Stimulated activated CD4-positive, alpha-beta T cell treated with anti-CD3 and anti-CD28 coated beads, Interleukin-2, amount 100 ng/mL, for 24 hours (primary cell): Measurements from ENCODE around the gene SLC7A6.
A peak's percentile ranks its signal among the peaks of the same experiment; 100 is the strongest.

Source experiments
- DNase-seq, 2 donors: peaks; one replicate each; pipeline ENCODE4 v3.0.0-alpha.2; 2020

Gene SLC7A6

DNA sequence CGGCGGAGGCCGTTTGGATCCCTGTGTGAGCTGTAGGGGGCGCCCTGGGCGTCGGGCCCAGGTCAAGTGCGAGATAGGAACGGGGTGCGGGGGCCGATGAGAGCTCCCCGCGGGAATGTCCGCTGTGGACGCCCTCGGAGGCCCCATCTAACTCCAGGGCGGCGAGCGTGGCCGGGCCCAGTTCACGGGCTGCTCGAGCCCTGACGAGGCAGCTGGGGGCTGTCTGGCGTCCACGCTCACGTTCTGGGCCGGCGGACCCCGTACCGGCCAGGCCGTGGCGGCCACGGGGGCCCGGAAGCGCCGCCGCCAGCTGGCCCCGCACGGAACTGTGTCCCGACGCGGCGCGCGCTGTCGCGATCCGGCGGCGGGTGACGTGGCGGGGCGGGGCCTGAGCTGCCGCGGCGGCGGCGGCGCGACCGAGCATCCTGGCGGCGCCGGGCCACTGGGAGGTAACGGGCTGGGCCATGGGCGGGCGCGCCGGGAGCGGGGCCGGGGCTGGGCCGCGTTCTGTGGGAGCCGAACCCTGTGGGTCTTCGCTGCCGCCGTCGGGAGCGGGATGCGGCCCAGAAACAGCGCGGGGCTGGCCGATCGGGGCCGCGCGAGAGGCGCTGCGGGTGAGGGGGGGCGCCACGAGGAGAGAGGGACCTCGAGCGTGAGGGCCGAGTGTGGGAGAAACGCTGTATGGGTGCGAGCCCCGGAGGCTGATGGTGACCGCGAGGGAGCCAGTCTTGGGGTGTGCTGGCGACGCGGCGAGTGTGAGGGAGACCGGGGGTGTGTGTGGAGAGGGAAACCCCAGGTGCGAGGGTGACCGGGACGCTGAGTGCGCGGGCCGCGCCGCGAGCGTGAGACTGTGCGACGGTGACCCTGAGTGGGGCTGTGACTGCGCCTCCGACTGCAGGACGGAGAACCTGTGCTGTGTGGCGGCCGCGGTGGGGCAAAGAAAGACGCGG is at the start of gene SLC7A6:
TSS of gene SLC7A6 (plus strand) at position 399 of the 950 bp plus-strand sequence. CDS start 10,201 bp downstream, outside the sequence.
- DNase-seq, result peak; percentile 88 to 90

DNA sequence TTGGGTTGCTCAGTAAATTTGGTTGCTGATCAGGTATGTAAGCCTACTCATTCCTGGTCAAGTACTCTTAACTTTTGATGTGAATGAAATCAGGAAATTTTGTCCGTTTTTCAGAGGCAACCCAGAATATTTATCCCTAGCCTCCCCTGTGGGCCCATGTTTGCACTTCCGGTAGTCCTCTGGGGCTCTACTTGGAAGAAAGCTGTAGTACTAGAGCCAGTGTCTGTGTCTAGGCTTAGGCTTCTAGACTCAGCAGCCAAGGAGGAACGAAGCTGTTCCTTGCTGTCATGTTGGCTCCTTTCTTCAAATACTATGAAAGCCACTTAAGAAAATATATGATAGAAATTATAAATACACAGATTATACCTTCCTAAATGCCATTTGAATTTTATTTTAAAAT is 49.6 kb upstream of the SLC7A6 start:
- no peak for DNase-seq

DNA sequence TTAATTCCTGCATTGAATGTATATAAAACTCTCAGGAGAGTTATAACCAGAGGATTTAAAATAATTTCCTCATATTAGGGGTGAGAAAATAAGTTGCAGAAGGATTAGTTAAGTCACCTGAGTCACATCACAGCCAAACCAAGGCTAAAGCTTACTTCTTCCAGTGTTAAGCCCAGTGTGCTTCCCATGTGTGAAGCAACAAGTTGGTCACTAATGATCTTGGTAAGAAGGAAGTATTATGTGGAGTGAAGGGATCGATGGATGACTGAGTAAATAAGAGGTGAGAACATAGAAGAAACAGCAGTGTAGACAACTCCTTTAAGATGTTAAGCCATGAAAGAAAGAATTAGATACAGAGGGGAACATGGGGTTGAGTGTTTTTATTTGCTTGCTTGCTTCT is 49.0 kb upstream of the SLC7A6 start:
- DNase-seq, result no peak

DNA sequence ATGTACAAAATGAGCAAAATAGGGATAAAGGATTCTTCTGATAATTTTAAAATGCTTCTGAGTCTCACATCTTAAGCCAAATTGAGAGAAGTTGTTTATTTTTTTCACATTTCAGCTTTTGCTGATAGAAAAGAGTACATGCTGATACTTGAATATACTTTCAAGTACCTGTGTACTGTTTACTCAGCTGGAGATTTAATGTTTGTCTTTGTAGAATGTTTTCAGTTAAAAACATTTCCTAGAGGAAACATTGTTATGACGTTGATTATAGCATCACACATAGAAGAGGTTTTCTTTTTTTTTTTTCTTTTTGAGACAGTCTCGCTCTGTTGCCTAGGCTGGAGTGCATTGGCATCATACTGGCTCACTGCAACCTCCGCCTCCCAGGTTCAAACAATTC is 48.1 kb upstream of the SLC7A6 start:
- DNase-seq, result no peak

DNA sequence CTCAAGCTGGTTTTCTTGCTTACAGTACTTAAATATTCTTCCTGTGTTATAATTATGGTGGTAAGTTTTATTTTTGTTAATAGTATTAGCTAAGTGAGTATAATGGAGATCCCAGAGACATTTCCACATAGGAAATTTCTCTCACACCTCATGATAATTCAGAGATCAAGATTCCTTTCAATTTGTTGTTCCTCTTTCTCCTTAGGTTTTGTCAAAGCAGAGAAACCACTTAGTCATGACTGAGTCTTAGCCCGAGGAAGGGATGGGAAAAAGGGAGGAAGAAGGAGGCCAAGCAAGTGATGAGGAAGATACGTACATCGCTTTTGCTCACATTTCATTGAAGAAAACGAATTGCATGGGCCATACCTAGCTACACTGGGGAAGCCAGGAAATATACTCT is 46.8 kb upstream of the SLC7A6 start:
- DNase-seq, result no peak

DNA sequence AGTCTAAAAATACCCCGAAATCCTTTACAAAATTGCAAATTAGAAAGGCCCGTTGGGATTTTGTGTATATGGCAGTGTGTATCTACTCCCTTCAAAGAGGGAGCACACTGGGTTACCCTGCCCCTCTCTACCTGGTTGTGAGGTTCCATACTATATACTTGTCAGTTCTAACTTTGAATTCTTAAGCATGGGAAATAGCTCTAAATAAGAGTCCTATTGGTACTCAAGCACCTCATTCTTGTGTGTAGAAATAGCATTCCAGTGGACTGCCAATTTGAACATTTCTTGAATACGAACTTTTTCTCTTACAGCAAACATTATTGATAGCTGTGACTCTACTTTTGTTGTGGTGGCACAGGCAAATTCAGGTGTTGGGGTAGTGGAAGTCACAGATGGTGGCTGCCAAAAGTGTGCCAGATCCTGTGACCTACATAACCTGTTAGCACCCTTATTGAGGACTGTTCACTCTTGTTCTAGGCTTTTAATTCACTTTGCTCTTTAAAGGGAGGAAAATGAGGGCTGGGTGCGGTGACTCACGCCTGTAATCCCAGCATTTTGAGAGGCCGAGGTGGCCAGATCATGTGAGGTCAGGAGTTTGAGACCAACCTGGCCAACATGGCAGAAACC is 44.5 kb upstream of the SLC7A6 start:
- DNase-seq, result no peak

DNA sequence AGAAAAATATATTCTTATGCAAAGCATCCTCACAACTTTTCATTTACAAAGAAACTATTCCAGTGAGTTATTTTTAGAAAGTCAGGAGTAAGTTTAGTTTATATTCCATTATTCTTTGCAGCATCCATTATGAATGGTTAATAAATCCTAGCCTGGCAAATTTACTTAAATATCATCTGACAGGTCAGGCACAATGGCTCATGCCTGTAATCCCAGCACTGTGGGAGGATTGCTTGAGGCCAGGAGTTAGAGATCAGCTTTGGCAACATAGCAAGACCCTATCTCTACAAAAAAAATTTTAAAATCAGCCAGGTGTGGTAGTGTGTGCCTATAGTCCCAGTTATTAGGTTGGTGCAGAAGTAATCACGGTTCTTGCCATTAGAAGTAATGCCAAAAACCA is 41.3 kb upstream of the SLC7A6 start:
- no peak for DNase-seq

DNA sequence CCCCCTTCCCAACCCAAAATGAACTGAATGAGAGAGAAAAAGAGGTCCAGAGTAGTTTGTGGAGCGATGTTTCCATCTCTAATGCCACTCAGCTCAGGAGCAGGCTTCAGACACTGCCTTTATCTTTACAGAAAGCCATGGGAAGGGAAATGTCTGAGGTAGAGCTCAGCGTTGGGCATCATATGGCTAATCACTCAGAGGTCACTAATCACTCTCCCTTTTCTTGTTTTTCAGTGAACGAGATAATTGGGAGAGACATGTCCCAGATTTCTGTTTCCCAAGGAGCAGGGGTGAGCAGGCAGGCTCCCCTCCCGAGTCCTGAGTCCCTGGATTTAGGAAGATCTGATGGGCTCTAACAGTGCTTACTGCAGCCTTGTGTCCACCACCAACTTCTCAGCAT is 38.2 kb upstream of the SLC7A6 start:
- no peak for DNase-seq

DNA sequence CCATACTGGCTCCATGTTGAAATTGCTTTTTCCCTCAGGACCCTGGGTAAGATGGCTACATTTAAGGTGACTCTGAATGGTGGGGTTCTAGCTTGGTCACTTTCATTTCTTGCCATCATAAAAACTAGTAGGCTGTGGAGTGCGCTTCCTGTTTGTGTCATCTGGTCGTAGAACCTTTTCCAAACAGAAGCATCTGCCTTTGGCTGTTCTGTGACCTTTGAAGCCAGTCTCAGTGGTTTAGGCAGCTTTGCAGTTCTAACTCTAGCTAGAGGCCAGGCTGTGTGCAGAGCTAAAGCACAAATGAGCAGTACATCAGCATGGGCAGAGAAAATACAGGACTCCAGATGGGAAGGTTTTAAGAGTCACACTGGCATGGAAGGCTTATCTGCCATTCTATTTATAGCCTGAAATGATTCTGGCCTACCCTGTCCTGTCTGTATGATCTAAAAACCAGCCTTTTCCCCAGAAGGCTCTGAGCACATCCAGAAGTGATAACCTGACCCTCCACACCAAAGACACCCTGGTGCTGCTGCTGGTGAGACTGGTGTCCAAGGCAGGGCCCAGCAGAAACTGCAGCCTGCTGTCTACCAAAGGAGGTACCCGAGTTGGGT is 37.0 kb upstream of the SLC7A6 start:
- no peak for DNase-seq

DNA sequence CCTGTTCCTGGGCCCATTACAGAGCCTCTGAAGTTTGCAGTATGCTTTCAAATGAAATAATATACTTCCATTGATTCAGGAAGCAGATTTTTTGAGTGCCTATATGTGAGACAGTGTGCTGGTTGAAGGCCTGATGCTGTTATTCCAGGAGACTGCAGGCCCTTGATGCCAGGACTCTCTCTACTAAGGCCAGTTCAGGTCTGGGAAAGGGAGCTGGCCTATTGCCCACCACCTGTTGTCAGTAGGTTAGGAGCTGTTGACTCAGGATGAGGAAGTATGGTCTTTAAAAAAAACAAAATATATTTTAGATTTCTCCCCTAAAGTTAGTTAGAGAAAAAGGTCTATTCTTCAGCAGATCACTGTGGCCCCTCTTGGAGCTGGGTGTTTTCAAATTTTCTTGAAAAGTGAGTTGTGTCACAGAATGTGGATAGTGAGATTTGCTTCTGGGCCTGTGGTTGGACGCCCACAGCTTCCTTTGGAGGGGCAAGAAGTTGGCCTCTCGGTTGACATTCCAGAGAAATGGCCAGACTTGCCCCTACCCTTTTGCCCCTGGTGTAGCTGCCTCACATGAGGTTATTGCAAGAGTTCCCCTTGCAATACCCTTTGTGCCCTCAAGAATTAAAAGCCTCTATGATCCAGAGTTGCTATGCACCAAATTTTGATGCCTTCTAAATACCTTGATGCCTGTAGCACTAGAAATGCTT is 36.3 kb upstream of the SLC7A6 start:
- DNase-seq, result no peak

DNA sequence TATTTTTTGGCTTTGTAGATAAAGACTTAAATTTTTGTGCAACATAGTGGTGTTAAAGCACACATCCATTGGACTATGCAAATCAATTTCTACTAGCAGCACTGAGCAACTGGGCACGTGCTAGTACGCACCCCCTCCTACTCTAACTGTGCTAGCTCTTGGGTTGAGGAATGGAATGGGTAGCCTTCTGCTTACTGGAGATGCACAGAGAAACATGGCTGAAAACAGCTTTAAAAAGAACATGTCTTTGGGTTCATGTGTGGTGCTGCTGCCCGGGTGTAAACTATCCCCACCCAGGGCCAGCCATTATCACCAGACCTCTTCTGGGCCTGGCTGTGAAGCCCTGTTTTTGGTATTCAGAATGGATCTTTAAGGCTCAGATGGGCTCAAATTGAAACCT is 35.7 kb upstream of the SLC7A6 start:
- no peak for DNase-seq

DNA sequence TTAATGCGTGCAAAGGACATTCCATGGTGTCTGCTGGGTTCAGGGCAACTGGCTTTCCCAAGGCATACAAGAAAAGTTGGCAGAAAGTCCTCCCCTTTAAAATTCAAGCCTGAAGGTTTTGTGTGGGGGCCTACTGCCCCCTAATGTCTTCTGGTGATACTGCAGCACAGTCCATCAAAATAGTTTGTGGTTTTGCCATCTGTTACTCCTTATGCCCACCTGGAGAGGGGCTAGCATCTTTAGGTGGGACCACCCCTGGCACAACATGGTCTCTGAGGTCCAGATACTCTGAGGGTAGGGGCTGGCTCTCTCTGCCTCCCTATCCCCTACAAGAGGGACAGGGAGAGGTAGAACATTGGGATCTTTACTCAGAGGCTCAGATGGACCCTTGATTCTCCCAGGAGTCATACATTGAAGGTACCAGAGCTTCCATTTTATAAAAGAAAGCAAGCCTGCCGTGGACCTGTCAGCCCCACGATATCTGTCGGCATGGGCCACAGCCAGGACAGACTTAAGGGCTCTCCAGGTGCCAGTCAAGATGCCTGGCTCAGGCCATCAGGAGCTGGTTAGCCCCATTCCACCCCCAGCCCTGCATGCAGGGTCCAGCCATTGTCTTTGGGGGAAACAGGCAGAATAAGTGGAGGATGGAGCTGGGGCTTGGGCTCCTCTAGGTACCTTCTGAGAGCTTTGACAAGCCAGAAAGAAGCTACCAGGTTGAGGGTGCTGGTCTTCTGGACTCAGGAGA is 34.7 kb upstream of the SLC7A6 start:
- DNase-seq, result peak in 1 of 2 donors; percentile 50

DNA sequence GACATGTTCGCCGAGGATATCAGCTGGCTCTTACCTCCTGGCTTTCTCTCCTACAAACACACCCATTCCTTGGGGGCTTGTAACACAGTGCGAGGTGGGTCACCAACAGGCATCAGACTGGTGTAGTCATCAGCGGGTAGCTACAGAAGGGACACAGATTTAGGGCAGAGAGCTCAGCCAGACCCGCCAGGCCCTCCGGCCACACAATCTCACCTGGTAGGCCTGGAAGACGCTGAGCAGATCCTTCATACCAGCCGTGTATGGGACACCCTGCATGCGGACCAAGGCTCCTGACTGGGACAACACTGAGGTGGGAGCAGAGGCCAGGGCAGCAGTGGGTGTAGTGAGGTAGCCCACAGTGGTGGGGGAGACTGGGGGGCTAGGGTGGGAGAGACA is 34.2 kb upstream of the SLC7A6 start:
- DNase-seq, result no peak

DNA sequence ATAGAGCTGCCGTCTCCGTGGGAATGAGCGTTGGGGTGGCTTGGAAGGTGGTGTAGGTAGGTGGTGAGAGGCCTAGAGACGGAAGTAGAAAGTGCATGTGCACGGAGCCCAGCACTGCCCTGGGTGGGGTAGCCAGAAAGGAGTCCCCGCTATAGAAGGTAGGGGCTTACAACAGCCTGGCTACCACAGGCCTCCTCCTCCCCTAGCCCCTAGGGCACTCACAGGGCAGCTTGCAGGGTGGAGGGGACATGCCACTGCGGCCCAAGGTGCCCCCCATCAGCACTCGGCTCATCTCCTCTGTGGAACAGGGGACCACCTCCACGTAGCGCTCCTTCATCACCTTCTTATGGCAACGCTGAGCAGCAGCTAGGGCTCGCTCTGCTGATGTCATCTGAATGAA is 33.4 kb upstream of the SLC7A6 start:
- no peak for DNase-seq

DNA sequence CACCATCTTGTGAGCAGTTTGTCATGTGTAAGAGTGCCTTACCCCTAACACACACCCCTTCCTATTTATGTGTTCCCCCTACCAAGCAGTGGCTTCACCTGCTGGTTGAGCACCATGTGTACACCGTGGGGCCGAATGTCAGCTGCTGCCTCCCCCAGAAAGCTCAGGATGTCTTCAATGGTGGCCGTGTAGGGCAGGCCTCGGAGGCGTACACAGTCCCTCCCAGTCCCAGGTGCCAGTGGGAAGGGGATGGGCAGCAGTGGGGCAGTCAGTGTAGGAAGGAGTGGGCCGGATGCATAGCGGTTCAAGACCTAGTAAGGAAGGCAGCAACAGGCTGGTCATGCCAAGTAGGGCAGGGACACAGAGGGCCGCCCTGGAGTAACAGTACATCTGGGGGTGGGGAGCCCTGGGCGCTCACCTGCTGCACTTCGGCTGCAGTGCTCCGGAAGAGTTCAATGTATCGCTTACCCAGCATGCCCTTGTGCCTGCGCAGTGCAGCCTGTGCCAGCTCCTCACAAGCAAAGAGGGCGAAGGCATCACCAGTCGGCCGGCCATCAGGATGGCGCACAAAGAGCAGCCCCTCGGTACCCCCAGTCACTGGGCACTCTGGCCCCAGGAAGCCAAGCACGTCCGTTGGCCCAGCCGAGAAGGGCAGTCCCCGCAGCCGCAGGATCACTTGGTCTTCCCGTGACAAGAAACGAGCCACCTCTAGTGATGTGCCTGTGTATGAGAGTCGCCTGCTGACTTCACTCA is 32.8 kb upstream of the SLC7A6 start:
- DNase-seq, result no peak

DNA sequence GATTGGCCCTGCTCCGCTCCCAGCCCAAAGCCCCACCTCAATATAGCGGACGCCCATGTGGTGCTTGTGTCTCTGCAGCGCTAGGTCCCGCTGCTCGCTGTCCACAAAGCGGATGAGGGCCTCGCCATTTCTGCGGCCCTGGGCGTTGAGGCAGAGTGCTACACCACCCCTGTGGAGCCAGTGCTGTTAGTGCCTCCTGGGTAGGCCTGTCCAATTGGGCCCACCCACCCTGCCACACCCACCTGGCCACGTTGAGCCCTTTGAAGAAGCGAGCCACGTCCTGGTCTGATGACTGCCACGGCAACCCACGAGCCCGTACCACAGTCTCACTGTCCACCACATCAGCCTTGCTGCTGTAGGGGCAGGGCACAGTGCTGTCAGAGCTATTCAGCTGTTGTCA is 32.0 kb upstream of the SLC7A6 start:
- no peak for DNase-seq

DNA sequence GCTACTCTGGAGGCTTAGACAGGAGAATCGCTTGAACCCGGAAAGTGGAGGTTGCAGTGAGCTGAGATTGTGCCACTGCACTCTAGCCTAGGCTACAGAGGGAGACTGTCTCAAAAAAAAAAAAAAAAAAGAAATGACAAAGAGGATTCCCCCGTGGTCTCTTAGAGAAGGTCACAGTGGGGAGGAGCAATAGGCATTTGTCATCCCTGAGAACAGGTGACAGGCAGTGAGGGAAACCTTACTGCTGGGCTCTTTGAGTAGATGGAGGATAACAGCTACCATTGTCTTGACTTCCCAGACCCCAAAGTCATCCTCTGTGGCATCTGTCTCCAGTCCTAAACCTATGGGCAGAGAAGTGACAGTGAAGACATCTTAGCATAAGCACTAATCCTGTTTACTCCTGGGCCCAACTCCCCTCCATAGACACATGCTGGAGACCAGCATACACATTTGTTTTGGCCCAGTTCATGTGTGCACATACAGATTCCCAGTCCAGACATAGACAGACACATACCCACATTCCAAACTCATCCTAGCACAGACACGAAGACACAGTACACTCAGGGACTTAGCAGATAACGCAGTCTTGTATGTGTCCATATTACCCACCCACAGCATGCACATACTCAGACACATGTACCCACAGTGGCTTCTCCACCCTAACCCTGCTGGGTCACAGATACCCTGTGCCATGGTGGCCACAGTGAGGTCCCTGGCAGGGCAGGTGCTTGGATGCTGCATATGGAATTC is 31.1 kb upstream of the SLC7A6 start:
- DNase-seq, result no peak

DNA sequence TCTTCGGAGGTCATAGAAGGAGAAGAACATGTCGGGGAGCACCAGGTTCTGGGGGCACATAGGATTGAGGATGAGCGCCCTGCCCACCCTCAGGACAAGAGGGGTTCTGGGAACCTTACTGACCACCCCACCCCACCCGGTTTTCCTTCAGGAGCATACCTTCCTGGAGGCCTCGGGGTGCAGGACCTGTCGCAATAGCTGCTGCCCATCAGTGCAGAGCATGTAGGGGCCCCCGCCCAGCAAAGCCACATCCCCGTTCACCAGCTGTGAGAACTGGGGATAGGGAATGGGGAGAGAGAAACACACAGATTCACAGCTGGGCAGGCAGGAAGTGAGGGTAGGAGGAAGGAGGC is 30.5 kb upstream of the SLC7A6 start:
- no peak for DNase-seq

DNA sequence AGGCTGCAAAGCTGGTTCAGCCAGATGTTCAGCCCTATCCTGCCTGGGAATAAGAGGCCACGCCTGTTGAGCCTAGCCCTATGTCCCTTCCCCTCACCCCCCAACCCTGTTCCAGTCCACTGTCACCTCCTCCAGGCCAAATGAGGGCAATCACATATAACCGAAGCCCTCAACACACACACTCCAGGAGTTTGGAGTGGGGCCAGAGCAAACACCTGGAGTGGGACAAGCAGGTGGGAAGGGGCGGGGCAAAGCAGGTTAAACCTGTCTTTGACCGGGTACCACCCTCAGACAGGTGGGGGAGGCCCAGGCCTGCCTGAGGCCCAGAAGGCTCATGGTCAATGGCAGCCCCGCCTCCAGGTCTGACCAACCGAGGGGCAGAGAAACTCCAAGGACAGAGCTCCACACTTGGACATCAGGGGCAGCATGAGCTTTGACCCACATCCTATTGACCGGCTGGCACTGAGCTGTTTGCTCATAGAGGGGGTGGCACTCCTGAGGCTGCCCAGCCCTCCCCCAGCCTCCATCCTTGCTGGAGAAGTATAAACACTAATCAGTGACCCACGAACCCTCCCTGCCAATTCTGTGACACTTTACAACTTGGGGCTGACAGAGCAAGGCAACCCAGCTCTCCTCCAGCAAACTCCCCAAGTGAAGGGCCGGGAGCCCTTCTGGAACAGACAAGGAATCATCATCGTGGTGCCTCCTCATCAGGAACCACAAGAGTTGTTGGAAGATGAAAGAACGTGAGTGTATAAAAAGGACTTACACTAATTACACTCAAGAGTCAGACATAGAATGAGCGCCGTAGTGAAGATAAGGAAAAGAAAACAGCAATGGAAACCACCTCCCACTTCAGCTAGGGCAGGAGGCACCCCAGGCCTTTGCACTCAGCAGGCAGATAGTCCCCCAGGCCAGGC is 29.9 kb upstream of the SLC7A6 start:
- DNase-seq, result no peak
